Amygdala (tissue), 56 donors: Measurements from ENCODE around the gene UQCRC2.
"Not testable (repeated sequence)": the region's sequence is repeated elsewhere in the genome, so short reads cannot be mapped to it uniquely, and the experiment has no call there.

Experiments
- DNase-seq, 56 donors: peaks; one replicate each; lab custom pipeline; 2025; lab: John Stamatoyannopoulos, UW

Gene UQCRC2

GRCh38 chr16:22007509-22008214 is 54.5 kb downstream of the UQCRC2 start, which contains the start of gene MOSMO:
TSS of gene MOSMO (plus strand) at chr16:22008111. CDS start at chr16:22008302, 191 bp downstream.
- DNase-seq, result peak in 49 of 56 donors; percentile 8 to 83 (median 62)

GRCh38 chr16:22008215-22009059 is 55.3 kb downstream of the UQCRC2 start:
- DNase-seq, result peak in 17 of 56 donors; percentile 21 to 62 (median 43)

GRCh38 chr16:22010902-22011301 is 57.7 kb downstream of the UQCRC2 start:
- no peak for DNase-seq

- DNase-seq, result no peak
Observed at GRCh38 chr16:22012241-22012640, 59.1 kb downstream of the UQCRC2 start.

- no peak for DNase-seq
Observed at GRCh38 chr16:22013486-22013885, 60.3 kb downstream of the UQCRC2 start.

- DNase-seq, result no peak
Observed at GRCh38 chr16:22014271-22014873, 61.2 kb downstream of the UQCRC2 start.

- DNase-seq, result no peak
Observed at GRCh38 chr16:22016927-22017326, 63.8 kb downstream of the UQCRC2 start.

GRCh38 chr16:22018559-22018958 is 65.4 kb downstream of the UQCRC2 start:
- no peak for DNase-seq

- DNase-seq, result no peak
Observed at GRCh38 chr16:22022151-22022550, 69.0 kb downstream of the UQCRC2 start.

- DNase-seq, result no peak
Observed at GRCh38 chr16:22023505-22023904, 70.3 kb downstream of the UQCRC2 start.

GRCh38 chr16:22024785-22025184 is 71.6 kb downstream of the UQCRC2 start:
- DNase-seq, result not testable (repeated sequence)

- DNase-seq, result no peak
Observed at GRCh38 chr16:22027633-22028032, 74.5 kb downstream of the UQCRC2 start.

GRCh38 chr16:22029632-22030031 is 76.5 kb downstream of the UQCRC2 start:
- DNase-seq, result no peak

GRCh38 chr16:22030087-22030812 is 77.1 kb downstream of the UQCRC2 start:
- DNase-seq, result no peak

GRCh38 chr16:22031483-22032083 is 78.4 kb downstream of the UQCRC2 start:
- DNase-seq, result no peak
